ENCODE results near the gene NMRK2.
"Not testable (repeated sequence)": the region's sequence is repeated elsewhere in the genome, so short reads cannot be mapped to it uniquely, and the experiment has no call there.

The NMRK2 gene

DNA sequence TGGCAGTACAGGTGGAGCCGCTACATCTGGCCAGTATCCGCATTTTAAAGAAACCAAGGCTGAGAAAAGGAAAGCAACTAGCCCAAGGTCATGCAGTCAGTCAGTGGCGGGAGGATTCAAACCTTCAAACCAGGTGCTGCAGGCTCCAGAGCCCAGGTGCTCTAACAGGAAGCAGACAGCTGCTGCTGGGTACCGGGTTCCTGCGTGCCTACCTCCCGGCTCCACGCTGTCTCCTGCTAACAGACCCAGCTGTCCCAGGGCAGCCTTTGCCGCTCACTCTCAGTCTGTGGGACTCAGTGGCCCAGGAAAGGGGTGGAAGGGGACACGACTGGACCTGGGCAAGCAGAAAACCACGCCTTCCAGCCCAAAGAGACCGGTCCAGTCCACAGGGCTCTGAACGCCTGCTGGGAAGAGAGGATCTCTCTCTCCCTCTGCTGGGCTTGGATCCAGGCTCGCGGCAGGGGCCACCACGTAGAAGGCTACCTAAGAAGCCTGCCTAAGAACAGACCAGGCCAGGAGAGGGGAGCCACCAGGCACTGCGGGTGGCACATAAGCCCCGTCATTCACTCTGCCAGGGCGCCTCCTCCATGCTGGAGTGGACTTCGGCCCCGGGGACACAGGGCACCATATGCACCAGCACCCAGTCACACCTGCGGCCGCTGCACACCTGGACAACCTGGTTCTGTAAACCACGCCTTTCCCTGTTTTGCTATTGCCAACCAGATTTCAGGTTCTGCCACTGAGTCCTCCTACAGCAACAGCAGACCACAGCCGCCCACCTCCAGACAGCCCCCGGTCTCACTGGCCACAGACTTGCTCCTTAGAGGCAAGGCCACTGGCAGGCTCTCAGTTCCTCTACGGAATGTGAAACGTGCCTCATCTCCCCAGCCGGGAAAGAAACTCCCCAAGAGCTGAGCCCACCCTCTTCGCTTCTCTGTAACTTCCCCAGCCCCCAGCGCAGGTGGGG, 33.5 kb downstream of the NMRK2 start:
- DNase-seq = no peak

GRCh38 chr19:3967983-3968382, 35.1 kb downstream of the NMRK2 start:
- DNase-seq = not testable (repeated sequence)

GRCh38 chr19:3968556-3969434, 35.9 kb downstream of the NMRK2 start:
- DNase-seq = no peak

DNA sequence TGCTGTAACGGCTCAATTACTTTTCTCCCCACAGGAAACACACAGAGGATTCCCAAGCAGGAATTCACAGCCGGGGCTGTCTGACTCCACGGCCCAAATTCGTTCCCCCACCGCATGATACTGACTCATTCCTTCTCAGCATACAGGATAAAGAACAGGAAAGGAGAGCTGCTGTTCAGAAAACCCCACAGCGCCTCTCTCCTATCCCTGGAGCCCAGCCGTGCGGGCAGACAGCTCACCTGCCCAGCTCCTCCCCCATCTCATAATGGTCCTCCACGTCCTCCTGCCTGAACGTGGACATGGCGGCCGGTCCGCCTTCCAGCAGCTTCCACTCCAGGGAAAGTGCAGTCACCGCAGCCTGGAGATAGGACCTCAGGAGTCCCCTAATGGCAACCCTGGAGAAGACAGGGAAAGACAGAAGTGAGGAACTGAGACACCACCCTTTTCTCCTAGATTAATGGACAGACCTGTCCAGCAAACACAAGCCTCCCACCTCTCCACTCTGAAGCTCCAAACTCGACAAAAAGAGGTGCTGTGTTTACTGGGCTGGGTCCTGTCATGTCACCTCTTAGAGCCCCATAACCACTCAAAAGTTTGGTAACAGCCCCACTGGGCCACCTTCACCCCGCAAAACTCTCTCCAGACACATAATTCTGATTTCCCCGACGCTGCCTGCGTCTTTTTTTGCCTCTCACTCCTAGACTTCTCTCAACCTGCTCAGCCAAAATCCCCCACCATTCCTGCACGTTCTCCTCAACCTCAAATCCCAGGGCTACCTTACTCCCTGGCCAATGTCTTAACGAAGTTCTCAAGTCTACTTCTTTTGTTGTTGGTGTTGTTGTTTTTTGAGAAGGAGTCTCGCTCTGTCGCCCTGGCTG, 36.8 kb downstream of the NMRK2 start:
- DNase-seq = no peak

GRCh38 chr19:3970313-3970807, 37.5 kb downstream of the NMRK2 start:
- DNase-seq = no peak

GRCh38 chr19:3970808-3971598, 38.1 kb downstream of the NMRK2 start, which contains the start of gene DAPK3:
TSS of gene DAPK3 (minus strand) at chr19:3971099. CDS start at chr19:3969735, 1,364 bp downstream.
- peak; percentile 85 for DNase-seq

GRCh38 chr19:3975144-3975543, 42.3 kb downstream of the NMRK2 start:
- no peak for DNase-seq

- no peak for DNase-seq
Measured at GRCh38 chr19:3975637-3976087, 42.8 kb downstream of the NMRK2 start.

- no peak for DNase-seq
Measured at GRCh38 chr19:3976495-3977241, 43.8 kb downstream of the NMRK2 start.

DNA sequence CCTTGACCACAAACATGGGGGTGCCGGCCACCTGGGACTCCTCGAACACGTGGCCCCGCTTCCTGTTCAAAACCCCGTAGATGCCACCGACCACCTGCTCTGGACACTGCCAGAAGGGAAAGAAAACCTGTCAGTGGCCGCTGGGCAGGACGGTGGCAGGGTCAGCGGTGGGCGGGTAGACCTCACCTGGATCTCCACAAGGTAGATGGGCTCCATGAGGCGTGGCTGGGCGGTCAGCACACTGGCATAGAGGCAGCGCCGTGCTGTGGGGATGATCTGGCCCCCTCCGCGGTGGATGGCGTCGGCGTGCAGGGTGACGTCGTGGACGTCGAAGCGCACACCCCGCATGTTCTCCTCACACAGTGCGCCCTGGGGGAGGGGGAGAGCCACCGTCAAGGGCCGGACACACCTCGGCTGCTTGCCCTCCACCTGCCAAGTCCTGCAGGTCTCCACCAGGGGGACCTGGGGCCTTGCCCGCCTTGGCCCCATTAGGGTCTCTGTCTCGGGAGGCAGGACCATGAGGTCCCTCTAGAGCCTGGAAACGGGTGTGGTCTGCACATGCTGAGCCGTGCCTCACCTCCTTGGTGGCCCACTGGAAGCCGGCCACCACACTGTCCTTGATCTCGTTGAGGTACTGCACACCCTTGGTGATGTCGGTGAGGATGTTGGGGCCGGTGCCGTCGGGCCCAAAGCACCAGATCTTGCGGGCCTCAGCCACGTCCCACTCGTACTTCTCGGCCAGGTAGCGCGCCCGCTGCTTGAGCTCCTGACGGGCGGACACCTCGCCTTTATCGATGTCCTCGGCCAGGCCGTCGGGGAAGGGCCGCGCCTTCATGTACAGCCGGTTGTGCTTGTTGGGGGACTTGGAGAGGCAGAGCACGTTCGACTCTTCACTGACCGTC, 44.6 kb downstream of the NMRK2 start:
- DNase-seq = no peak

DNA sequence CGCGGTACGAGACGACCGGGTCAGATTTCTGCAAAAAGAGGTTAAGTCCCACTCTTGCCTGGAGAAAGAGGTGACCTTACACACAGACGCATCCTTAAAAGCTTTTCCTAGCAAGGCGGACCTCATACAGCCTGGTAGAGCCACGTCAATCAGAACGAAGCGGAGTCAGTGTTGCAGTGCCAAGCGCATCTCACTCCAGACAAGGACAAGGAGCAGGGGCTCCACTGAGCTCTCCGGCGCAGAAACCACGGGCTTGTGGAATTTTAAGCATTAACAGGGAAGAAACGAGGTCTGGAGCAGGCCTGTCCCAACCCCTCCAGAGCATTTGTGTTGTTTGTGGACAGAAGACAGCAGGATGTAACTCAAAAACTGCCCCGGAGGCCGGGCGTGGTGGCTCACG, 45.3 kb downstream of the NMRK2 start:
- DNase-seq = no peak

DNA sequence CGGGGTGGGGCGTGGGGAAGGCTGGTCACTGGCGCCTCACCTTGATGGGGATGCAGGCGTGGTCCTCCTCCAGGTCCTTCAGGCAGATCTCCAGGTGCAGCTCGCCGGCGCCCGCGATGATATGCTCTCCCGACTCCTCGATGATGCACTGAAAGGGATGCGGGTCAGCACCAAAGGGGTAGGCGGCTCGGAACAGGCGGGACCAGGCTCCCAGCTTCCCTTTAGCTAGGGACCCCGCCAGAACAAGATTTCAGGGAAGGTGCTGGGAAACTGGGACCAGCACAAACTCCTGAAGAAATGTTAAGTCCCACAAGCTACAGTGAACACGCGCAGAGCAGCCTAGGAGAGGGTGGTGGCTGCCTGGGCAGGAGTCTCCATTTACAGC, 46.4 kb downstream of the NMRK2 start:
- DNase-seq = no peak

GRCh38 chr19:3979674-3980352, 46.9 kb downstream of the NMRK2 start:
- no peak for DNase-seq

- DNase-seq = no peak
Measured at GRCh38 chr19:3980353-3981251, 47.7 kb downstream of the NMRK2 start.

GRCh38 chr19:3981373-3981735, 48.5 kb downstream of the NMRK2 start:
- DNase-seq = no peak

GRCh38 chr19:3981736-3982681, 49.1 kb downstream of the NMRK2 start:
- DNase-seq = no peak
